HG03342 (cell line): ENCODE data around the gene ZNF503.
"Not testable (repeated sequence)": the region's sequence is repeated elsewhere in the genome, so short reads cannot be mapped to it uniquely, and the experiment has no call there.

Source experiments
- ATAC-seq: cut with Tn5 transposase; IDR thresholded peaks from one replicate; pipeline ENCODE4 v1.9.1; 2021; ENCODE audit warnings: mild to moderate bottlenecking, moderate library complexity; ENCODE audit not compliant: unreplicated experiment

ZNF503 gene

DNA sequence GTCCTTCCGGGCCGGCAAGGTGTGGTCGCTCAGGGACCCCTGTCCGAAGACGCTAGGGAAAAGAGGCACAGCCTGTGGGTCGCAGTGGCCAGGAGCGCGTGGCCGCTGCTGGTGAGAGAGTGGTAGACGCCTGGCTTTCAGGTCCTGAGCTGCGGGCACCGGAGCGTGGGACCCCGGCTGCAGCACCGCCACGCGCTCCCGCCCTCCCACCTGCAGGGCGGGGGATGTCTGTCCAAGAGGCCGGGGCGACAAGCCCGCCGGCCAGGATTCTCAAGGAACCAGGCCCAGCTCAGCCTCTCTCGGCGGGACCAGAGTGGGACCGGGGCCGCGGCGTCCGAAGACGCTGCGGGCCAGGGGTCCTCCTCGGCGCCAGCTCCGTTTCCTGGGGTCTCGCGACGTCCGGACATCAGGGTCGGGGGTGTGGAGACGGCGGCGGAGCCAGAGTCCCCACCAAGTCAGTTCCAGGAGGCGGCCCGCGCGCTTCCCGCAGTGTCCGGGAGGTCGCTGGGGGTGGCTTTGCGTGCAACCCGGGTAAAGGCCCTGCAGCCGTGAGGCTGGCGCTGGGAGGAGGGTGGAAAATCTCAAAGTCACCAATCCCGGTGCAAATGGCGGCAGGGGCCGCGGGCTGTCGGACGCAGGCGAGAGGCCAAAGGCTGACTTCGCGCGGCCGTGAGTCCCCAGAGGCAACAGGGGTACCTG lies 5.5 kb downstream of the ZNF503 start:
- no peak for ATAC-seq

DNA sequence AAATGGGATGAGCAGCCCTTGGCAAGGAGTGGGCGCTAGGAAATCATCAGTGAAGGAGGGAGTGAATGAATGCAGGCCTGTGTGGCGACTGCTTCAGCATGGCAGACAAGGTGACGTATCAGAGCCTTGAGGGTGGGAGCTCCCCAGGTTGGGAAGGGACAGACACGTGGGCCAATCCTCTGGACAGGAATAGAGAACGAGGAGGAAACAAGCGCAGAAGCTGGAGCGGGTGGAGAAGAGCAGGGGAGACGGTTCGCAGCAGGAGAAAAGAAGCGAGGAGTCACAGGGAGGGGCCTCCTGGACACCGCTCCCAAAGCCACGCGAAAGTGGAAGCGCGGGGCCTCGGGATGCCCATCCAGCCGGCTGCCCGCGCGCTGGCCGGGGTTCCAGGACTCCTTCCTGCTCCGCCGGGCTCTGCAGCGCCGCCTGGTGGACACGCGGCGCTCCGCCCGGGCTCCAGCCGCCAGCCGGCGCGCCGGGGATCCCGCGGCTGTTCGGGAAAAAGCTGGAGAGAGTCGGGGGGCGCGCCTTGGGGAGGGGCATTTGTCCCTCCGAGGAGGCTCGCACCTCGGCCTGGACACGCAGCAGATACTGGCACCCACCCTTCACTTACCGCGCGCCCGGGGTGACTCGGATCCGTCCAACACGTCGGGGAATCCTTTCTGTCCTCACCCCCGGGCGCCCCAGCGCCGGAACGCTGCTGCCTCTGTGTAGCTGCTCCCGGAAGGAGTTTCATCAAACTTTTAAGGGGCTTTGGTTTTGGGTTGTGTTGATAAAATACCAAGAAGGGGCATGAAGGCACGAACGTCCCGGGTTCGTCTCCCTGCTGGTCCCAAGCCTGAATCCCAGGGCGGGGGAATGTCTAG lies 6.3 kb downstream of the ZNF503 start:
- no peak for ATAC-seq

DNA sequence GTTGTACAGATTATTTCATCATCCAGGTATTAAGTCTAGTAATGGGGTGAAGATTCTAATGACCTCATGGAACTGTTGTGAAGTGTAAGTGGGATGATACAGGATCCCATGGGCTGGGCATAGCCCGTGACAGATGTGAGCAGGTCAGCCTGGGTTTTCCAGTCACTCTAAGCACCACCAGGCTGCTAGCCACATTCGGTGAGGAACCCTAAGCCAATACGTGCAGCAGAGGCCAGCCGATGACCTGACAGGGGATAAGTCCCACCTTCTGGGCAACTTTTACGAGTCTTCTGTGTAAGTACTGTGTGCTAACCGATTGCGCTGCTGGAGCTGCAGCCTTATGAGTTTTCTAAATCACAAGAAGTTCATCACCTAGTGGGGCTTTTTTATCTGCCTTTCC lies 7.3 kb downstream of the ZNF503 start:
- ATAC-seq, result no peak

DNA sequence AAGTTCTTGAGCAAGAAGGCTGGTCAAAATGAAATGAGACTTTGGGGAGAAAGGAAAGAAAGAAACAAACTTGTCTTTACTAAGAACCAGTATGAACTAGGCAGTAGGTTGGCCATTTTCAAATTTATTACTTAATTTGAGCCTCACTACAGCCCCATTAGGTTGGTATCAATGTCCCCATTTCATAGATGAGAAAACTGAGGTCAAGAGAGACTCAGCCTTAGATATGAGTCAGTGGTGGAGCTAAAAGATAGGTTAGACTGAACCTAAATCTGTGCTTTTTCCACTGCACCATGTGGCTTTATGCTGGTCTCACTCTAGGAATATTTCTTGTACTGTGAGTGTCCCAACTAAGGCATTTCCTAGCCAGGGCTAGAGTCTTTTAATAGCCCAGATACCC lies 8.8 kb downstream of the ZNF503 start:
- ATAC-seq, result no peak

DNA sequence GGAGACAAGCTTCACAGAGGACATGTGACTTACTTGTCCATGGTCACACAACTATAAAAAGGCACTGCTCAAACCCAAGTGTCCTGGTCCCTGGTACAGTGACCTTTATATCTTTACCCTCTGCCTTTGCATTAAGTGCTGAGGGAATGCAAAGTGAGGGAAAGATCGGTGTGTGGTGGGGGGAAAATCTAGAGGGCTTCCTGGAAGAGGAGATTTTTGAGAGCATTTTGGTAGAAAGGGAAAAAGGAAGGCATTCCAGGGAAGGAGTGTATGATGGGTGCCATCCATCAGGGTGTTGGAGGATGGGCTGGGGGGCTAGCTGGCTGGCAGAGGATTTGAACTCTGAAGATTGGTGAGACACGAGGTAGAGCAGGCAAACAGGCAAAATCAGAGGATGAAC lies 9.3 kb downstream of the ZNF503 start:
- ATAC-seq, result no peak

DNA sequence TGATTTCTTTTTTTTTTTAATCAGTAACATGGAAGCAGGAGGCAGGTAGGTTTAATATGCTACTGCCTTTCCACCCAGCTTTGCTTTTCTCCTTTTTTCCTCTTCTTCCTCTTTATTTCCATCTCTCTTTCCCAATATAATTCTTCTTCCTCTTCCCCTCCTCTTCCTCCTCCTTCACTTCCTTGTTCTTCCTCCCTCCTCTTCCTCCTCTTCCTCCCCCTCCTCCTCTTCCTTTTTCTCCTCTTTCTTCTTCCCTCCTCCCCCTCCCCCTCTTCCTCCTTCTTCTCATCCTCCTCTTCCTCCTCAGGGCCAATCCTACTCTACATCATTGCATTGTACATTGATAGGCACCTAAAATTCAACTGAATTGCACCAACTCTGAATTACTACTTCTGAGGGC lies 11.4 kb downstream of the ZNF503 start:
- no peak for ATAC-seq

DNA sequence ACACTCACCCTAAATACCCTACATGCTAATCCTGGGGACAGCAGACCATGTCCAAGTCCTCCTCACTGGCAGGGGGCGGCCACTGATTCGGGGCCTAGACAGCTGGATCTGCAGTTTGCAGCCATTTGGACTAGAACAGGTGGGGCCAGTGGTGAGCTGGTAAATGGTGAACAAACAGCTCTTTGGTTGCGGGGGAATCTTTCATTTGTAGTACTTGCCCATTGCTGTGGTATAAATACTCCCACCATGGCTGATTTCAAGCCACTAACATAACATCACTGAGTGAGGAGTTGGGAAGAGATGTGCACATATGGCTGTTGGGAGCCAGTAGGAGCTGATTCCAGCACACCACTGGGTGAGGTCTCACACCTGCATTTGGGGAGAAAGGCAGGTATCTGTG lies 13.5 kb downstream of the ZNF503 start:
- ATAC-seq, result no peak

DNA sequence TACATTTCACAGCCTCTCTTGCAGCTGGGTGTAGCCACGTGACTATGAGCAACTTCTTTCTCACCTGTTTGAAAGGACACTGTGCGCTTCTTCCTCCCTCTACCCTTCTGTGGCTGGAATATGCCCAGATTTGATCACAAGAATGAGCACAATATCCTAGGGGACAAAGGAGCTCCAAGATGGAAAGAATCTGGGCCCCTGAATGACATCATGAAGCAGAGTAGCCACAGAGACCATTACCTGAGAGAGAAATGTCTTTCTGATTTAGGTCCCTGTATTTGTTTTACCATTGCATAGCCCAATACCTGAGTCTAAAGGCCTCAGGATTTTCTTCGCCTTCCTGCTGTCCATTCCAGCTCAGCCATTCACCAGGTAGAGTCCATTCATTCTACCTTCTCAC lies 15.4 kb downstream of the ZNF503 start:
- no peak for ATAC-seq

DNA sequence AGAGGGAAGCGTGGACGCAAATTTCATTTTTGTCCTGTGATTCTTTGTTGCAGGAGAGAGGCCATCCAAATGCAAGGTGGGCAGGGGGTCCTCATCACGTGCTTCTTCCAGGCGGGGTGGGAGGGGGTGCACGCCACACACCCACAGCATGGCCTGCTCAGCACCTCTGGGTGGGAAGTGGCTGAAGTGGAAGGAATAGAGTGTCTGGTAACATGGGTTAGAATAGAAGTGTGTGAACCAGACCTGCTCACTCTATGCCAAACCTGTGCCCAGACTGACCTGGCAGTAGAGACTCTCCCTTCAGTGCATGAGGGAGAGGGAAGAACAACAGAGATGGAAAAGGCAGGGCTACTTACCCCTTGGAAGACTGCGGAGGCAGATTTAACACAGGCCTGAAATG lies 21.7 kb downstream of the ZNF503 start:
- no peak for ATAC-seq

DNA sequence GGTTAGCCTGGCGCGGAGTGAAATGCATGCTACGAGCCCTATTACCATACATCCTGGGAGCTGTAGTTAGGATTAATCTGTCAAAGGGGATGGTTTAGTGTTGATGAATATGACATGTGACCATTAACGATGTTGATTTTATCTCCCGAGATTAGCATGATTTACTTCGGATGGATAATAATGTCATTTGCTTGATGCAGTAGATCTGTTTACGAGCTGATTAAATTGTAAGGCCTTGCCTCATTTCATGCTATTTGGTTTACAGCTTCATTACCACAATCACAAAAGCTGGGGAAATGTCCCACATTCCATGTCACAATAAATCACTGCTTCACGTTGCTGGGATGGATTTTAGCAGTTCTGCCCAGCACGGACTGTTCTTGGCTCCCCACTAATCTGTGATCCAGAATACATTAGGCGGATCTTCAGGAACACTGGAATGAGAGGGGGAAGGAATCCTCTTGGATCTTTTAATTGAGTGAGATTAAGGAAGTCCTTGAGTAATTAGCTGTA lies 22.3 kb downstream of the ZNF503 start:
- ATAC-seq, result no peak

DNA sequence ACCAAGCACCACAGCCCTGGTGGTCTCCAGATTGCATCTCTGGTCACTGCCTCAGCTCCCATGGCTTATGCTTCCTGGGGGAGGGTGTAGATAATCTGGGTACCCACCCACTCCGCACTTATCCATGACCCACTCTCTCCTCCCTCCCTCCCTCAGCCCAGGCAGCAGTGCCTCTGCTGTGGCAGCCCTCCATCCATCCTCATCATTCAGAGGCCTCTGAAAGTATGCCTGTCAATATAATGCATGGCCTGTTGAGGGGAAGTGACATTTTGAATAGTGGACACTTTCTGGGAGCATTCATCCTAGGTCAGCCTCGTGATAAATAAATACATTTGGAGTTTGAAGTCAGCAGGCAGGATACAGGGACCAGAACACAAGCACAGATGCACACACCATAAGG lies 23.2 kb downstream of the ZNF503 start:
- ATAC-seq, result no peak

DNA sequence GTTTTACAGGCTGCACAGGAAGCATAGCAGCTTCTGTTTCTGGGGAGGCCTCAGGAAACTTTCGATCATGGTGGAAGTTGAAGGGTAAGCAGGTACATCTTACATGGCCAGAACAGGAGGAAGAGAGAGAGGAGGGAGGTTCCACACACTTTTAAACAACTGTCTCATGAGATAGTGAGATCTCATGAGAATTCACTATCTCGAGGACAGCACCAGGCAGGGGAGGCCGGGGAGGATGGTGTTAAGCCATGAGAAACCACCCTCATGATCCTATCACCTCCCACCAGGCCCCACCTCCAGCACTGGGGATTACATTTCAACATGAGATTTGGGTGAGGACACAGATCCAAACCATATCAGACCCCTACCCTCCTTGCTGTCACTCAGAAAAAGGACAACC lies 23.7 kb downstream of the ZNF503 start:
- no peak for ATAC-seq

DNA sequence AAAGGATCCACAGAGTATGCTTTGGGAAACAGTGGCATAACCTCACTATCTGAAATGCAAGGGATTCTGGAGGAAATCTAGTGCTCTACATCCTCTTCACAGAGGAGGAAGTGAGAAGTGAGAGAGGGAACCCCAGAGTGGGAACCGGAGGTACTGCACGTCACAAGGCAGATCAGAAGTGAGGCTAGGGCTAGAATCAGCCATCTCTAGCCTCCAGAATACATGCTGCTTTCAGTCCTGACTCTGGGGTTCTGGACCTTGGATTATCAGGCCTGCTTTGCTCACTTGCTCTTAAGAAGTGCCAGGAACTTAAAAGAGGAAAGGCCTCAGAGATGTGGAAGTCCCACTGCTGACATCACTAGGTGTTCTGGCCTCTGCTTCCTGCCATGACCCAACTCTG lies 25.7 kb downstream of the ZNF503 start:
- peak; percentile 99 for ATAC-seq

DNA sequence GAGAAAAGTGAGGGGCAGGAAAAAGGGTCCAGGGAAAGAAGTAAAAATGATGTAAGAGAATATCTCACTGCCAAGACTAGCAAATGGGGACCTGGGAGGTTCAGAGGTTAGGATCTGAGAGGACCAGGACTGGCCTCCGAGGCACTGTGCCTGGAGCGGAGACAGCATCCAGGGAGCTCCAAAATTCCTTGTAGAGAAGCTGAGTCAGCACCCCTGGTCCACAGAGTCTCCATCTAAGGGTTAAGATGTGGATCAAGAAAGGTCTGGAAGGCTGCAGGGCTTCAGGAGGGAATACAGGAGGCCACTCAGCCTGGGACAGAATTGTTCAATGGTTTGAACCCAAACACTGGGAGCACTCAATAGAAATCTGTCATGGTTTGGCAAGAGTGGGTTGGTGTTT lies 30.6 kb downstream of the ZNF503 start:
- no peak for ATAC-seq

DNA sequence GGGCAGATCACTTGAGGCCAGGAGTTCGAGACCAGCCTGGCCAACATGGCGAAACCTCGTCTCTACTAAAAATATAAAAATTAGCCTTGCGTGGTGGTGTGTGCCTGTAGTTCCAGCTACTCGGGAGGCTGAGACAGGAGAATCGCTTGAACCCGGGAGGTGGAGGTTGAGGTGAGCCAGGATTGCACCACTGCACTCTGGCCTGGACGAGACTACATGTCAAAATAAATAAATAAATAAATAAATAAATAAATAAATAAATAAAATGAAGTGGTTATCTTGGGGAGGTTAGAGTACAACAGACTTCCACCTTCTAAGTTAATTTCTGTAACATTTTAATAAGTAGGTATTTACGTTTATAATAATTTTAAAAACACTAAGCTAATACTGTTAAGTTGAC lies 31.7 kb downstream of the ZNF503 start:
- ATAC-seq, result not testable (repeated sequence)

DNA sequence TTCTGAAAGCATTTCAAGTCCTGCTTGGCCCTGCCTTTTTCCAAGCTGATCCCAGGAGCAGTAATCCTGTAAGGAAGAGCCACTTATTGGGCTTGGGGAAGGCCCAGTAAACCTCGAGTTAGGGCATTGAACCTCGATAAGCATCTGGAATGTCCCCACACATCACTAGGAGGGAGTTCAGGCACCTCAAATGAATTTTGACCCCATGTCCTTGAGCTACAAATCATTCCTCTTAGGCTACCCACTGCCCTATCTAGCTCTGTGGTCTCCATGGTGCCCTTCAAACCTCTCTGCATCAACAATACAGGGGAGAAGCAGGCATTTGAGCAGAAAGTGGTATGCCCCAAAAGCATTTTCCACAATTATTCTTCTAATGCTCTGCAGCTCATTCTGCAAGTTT lies 33.7 kb downstream of the ZNF503 start:
- no peak for ATAC-seq

DNA sequence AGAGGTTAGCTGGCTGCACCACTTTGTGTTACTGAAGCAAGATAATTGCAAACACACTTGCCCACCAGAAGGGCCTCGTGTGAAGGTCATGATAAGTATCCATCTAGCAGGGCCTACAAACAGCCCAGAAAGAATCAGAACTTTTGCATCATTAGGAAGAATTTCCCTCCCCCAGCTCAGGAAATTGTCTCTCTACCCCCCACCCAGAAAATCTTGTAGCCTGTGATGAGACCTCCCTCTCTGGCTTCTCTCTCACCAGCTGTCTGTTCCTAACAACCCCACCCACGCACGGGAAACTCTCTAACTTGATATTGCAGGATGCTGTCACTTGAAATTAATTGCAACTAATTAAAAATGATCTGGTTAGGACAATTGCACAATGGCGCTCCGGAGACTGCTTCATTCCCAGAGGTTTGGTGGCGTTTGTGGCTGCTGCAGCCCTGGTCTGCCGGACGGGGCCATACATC lies 34.5 kb downstream of the ZNF503 start:
- no peak for ATAC-seq

DNA sequence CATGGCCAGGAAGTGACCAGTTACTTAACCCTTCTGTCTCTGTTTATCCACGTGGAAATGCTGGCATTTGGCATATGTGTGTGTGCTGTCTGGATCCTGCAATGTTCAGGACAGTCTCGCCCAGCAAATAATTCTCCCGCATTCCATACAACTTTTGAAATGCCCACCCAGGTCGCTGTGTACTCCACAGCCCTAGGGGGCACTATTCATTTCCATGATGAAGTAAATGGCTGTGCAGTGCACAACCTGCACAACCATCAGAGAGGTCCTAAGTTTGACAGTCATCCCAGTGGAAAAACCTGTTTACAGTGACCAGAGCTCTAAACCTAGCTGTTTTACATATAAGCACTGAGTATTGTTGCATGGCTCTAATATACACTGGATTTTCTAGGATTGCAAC lies 38.1 kb downstream of the ZNF503 start:
- no peak for ATAC-seq

DNA sequence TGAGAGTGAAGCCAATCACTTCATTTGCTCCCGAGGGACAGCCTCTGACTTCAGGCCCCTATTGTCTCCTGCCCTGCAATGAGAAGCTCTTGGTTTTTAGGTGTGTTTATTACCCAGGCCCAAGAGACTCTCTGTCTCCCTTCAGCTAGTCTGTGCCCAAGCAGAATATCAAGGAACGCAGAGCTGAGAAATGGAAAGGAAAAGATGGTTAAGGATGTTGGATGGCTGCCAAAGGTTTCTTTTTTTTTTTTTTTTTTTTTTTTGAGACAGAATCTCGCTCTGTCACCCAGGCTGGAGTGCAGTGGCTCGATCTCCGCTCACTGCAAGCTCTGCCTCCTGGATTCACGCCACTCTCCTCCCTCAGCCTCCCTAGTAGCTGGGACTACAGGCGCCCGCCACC lies 41.7 kb downstream of the ZNF503 start:
- not testable (repeated sequence) for ATAC-seq

DNA sequence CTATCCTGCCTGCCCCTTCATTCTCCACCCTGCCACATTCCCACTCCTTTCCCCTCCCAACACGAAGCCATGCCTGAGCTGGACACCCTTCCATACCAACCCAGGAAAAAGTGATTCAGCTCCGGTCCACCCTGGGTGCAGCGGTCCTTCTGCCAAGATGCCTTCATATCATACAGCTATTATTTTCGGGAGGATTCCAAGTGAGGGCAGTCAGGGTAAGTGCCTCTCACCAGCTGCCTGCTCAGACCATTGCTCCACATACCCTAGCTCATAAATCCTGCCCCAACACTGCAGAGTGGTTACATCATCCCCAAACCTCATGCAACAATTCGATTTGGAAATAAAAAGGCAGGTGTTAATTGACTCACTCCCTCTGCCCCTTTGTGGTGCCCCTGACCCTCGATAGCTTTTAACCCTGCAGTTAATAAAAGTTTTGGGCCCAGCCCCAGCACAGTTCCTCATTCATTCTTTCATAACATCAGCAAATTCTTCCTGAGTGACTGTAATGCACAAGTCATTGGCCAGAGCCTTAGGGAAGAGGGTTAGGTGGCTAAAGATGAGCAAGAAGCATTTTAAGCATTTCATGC lies 42.6 kb downstream of the ZNF503 start:
- no peak for ATAC-seq

DNA sequence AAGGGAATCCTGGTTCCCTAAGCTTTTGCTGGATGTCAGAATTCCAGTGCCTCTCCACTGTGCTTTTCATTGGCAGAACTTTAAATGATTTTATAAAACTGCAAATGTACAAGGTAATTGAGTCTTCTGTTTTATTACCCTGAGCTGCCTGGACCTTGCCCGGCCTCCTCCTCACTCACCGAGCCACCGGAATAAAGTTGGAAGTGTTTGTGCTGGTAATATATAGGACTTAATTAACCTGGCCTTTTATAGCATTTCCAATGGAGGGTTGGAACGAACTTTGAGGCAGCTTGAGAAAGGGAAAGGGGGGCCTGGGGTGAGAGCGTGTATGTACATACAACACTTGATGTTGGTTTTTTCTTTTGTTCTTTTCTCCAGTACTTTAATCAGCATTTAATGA lies 43.4 kb downstream of the ZNF503 start:
- ATAC-seq, result no peak

DNA sequence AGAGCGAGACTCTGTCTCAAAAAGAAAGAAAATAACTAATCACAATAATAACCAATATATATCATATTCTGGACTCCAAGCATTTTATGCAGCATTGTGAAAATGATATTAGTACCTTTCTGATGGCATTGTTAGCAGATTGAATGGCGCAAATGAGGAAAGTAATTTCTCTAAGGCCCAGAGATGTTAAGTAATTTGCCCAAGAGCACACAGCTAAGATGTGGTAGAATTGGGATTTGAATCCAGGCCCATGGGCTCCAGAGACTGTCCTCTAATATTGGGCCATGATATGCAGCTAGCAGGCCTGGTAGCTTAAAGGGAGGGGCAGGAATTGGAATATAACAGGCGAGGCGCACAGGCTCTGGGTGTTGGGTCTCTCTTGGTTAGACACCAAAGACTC lies 44.1 kb downstream of the ZNF503 start:
- no peak for ATAC-seq
